Mammary epithelial cell (primary cell): ENCODE data around the gene PEMT.

Experiments
- CTCF ChIP-seq, 2 donors: IDR thresholded peaks in 1 of 2; conservative IDR thresholded peaks in 1 of 2; 2 replicates each; pipeline ENCODE4 v1.5.1; 2011 to 2012; ENCODE audit warnings: inconsistent platforms in 2 of 2, low read length in 2 of 2, mild to moderate bottlenecking in 2 of 2, control low read depth in 1 of 2, low read depth in 1 of 2; ENCODE audit not compliant: insufficient read depth in 1 of 2; ENCODE audit errors: extremely low read depth in 1 of 2
- EZH2 ChIP-seq: IDR thresholded peaks from 2 replicates; pipeline ENCODE4 v1.6.1; 2012; ENCODE audit warnings: low read length, inconsistent platforms, borderline replicate concordance

- TF ChIP-seq CTCF (conservative IDR thresholded peaks at IDR 0.05 in 1 of 2, IDR thresholded peaks at IDR 0.05 in 1 of 2; ENCODE audit: extremely low read depth in 1 of 2, insufficient read depth in 1 of 2, low read depth in 1 of 2, low read length in 2 of 2) (no peak), EZH2 (no peak)
These were observed 44.9 kb upstream of the PEMT start for GRCh38 chr17:17636272-17636885.
